Measurements from ENCODE around the gene PGGHG.

Gene PGGHG

DNA sequence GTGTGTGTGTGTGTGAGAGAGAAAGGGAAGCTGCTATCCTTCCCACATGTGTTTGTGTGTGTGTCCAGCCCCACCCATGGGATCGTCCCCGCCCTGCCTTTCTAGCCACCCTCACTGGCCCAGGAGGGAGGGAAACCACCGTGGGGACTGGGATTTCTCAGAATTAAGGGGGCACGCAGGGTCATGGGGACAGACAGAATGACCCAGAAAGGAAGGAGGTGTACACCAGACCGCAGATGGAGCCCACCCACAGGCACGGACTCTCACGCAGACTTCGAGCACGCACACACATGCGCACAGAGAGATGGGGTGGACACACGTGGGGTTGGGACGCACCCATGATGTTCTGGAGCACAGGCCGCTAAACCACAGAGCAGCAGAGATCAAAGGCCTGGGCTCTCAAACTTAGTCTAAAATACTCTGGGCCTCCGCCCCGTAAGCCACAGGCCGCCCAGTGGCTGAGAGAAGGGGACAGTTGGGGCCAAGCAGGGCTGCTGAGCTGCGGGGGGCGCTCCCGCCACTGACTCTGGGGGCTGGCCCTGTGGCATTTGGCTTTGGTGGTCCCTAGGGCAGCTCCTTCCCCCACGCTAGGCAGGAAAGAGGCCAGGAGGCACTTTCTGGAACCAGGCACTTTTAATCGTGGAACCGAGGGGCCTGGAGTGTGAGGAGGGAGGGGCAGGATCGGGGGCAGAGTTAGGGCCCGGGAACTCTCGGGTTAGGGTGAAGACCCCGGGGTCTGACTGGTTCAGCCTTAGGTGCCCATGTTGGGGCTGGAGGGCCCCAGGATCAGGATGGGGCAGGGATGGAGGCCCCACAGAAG lies 8.9 kb downstream of the PGGHG start:
- Histone ChIP-seq H3K36me3 (ENCODE audit: control insufficient read depth, insufficient read depth, low read length) (no peaks in the 10 kb centered on the region), H3K27ac (no peak overlapping the region), H3K9me3 (ENCODE audit: control insufficient read depth, low read length) (no peaks in the 10 kb centered on the region), H3K9ac (no peak overlapping the region), H3K4me1 (no peaks in the 10 kb centered on the region), H3K27me3 (ENCODE audit: control insufficient read depth, insufficient read depth, low read length) (no peaks in the 10 kb centered on the region), H2AFZ (no peak overlapping the region), H3K4me3 (ENCODE audit: low read depth, low read length) (no peak overlapping the region), H3K79me2 (no peaks in the 10 kb centered on the region), H3K4me2 (ENCODE audit: low read length) (no peak overlapping the region)
- TF ChIP-seq, protein P1, sequence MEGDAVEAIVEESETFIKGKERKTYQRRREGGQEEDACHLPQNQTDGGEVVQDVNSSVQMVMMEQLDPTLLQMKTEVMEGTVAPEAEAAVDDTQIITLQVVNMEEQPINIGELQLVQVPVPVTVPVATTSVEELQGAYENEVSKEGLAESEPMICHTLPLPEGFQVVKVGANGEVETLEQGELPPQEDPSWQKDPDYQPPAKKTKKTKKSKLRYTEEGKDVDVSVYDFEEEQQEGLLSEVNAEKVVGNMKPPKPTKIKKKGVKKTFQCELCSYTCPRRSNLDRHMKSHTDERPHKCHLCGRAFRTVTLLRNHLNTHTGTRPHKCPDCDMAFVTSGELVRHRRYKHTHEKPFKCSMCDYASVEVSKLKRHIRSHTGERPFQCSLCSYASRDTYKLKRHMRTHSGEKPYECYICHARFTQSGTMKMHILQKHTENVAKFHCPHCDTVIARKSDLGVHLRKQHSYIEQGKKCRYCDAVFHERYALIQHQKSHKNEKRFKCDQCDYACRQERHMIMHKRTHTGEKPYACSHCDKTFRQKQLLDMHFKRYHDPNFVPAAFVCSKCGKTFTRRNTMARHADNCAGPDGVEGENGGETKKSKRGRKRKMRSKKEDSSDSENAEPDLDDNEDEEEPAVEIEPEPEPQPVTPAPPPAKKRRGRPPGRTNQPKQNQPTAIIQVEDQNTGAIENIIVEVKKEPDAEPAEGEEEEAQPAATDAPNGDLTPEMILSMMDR (IDR thresholded peaks at IDR 0.05) = no peak

DNA sequence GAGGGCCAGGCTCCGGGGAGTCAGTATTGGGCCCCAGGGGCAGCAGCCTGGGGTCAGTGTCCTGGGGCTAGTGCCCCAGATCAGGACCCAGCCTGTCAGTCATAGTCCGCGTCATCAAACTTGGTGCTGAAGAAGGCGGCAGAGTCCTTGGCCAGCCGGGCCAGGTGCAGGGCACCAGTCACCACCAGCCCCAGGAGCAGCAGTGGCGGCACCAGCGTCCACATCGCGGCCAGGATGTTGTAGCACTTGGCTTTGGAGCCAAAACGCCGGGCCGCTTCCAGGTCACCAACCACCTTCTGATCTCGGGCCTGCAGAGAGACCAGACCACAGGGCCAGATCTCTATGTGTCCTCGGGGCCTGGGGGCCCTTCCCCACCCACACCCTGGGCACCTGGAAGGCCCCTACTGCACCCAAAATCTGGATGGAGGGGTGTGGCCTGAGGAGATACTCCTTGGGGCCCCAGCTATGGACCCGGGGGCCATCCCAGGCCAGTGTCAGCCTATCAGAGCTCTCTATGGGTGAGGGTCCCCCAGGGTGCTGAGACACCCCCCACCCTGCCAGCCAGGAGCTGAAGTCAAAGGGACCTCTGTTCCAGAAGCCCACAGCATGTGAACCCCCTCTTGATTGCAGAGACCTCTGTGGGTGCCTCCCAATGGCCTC lies 9.6 kb downstream of the PGGHG start:
- Histone ChIP-seq H3K27ac (no peak overlapping the region), H2AFZ (no peak overlapping the region), H3K9me3 (ENCODE audit: control insufficient read depth, low read length) (no peaks in the 10 kb centered on the region), H3K4me1 (no peaks in the 10 kb centered on the region), H3K4me3 (ENCODE audit: low read depth, low read length) (no peak overlapping the region), H3K36me3 (ENCODE audit: control insufficient read depth, insufficient read depth, low read length) (no peaks in the 10 kb centered on the region), H3K9ac (no peak overlapping the region), H3K4me2 (ENCODE audit: low read length) (no peak overlapping the region), H3K79me2 (no peaks in the 10 kb centered on the region), H3K27me3 (ENCODE audit: control insufficient read depth, insufficient read depth, low read length) (no peaks in the 10 kb centered on the region)
- TF ChIP-seq, protein P1 (IDR thresholded peaks at IDR 0.05) = no peak

DNA sequence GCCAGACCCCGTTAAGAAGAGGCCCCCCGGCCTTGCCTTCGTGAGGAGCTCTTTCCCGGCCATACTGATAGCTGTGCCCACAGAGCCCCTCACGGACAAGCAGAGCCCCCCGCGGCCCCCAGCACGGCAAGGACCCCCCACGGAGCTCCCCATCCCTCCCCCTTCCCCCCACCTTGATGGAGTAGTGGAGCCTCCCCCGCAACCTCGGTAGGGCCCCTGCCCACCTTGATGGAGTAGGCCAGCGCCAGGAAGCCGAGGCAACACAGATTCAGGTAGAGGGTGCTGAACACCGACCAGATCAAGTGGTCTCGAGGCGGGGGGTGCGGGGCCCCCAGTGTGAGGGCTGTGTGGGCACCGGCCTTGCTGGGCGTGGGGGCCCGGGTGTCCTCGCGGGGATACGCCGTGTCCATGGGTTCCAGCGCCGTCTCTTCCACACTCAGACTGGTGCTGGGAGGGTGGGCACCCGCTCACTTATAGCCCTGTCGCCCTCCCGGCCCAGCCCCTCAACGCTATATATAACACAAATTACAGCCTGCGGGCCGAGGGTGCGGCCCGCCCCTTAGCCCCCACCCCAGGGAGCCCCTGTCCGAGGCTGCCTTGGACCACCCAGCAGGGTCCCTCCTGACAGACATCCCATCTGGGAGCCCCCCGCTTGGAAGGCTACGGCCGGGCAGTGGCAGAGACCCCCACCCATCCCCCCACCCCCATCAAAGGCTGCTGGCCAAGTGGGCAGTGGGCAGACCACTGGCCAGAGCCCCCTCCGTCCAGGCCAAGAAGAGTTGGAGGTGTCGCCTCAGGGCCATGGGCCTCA lies 10.4 kb downstream of the PGGHG start, which contains the start of gene IFITM5:
Gene IFITM5 (minus strand): TSS at position 446 of the 811 bp plus-strand sequence. CDS start 36 bp downstream, at position 410.
- TF ChIP-seq, protein P1 (IDR thresholded peaks at IDR 0.05) = no peak
- Histone ChIP-seq H3K36me3 (ENCODE audit: control insufficient read depth, insufficient read depth, low read length) (no peaks in the 10 kb centered on the region), H2AFZ (no peak within 1 kb of the TSS), H3K79me2 (no peaks in the 10 kb centered on the region), H3K27me3 (ENCODE audit: control insufficient read depth, insufficient read depth, low read length) (no peaks in the 10 kb centered on the region), H3K9ac (no peak within 1 kb of the TSS), H3K4me3 (ENCODE audit: low read depth, low read length) (no peak within 1 kb of the TSS), H3K4me1 (no peaks in the 10 kb centered on the region), H3K27ac (no peak within 1 kb of the TSS), H3K4me2 (ENCODE audit: low read length) (no peak within 1 kb of the TSS), H3K9me3 (ENCODE audit: control insufficient read depth, low read length) (no peaks in the 10 kb centered on the region)

DNA sequence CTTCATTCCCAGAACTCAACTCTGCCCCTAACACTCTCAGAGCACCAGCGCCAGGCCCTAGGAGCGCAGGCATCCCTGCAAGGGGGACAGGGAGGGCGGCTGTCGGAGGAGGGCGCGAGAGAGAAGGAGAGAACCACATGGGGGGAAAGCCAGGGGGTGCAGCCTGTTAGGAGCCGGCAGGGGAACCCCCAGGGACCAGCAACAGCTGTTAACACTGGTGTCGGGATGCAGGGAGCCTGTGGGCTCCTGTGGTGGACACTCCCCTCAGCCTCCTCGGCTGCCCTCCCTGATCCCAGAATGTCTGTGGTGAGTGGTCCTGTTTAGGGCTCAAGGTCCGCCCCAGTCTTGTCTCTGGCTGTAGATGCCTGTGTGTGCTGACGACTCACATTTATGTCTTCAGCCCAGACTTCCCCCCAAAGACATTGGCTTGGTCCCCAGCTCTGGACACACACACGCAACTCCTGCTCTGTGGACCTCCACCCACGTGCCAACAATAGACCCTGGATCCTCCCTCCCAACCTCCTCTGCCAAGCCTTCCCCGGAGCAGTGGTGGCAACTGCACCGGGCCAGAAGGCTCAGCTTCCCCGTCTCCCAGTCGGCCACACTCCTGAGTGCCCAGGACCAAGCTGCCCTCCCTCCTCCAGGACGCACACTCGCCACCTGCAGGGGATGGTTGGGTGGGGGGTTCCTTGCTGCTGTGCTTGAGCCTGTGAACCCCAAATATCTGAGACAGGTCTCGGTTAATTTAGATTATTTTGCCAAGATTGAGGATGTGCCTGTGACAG lies 11.2 kb downstream of the PGGHG start:
- no peak overlapping the region for H3K4me2 ChIP-seq (ENCODE audit: low read length)
- H3K9ac ChIP-seq = no peak overlapping the region
- no peak overlapping the region for H3K27ac ChIP-seq
- no peaks in the 10 kb centered on the region for H3K27me3 ChIP-seq (ENCODE audit: control insufficient read depth, insufficient read depth, low read length)
- H3K79me2 ChIP-seq = no peaks in the 10 kb centered on the region
- H3K36me3 ChIP-seq (ENCODE audit: control insufficient read depth, insufficient read depth, low read length) = no peaks in the 10 kb centered on the region
- no peaks in the 10 kb centered on the region for H3K4me1 ChIP-seq
- no peaks in the 10 kb centered on the region for H3K9me3 ChIP-seq (ENCODE audit: control insufficient read depth, low read length)
- TF ChIP-seq, protein P1 (IDR thresholded peaks at IDR 0.05) = no peak
- H3K4me3 ChIP-seq (ENCODE audit: low read depth, low read length) = no peak overlapping the region
- H2AFZ ChIP-seq = no peak overlapping the region

Data from parathyroid adenoma (tissue), 2 donors.